ENCODE measurements around the gene ROR1.

ROR1 gene

DNA sequence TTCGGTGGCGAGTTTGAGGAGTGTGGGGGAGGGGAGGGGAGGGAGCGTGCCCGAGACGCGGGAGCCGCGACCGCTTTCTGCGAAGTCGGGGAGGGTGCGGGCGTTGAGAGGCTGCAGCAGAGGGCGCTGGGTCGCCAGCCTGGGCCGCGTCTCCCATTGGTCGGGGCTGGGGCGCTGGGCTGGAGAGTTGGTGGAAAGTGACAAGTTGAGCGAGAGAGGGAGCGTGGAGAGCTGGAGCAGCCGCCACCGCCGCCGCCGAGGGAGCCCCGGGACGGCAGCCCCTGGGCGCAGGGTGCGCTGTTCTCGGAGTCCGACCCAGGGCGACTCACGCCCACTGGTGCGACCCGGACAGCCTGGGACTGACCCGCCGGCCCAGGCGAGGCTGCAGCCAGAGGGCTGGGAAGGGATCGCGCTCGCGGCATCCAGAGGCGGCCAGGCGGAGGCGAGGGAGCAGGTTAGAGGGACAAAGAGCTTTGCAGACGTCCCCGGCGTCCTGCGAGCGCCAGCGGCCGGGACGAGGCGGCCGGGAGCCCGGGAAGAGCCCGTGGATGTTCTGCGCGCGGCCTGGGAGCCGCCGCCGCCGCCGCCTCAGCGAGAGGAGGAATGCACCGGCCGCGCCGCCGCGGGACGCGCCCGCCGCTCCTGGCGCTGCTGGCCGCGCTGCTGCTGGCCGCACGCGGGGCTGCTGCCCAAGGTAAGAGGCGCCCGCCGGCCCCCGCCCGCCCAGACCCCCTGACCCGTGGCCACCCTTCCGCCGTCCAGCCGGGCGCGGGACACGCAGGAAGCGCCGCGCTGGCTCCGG lies at the start of gene ROR1:
TSS of gene ROR1 (plus strand) at position 203 of the 802 bp plus-strand sequence.
- FAIRE-seq (no peak), DNase-seq (ENCODE audit: low spot score) (peak; percentile 93)

- FAIRE-seq (no peak), DNase-seq (ENCODE audit: low spot score) (no peak)
Observed at GRCh38 chr1:63724375-63724899, 49.4 kb upstream of the ROR1 start.

DNA sequence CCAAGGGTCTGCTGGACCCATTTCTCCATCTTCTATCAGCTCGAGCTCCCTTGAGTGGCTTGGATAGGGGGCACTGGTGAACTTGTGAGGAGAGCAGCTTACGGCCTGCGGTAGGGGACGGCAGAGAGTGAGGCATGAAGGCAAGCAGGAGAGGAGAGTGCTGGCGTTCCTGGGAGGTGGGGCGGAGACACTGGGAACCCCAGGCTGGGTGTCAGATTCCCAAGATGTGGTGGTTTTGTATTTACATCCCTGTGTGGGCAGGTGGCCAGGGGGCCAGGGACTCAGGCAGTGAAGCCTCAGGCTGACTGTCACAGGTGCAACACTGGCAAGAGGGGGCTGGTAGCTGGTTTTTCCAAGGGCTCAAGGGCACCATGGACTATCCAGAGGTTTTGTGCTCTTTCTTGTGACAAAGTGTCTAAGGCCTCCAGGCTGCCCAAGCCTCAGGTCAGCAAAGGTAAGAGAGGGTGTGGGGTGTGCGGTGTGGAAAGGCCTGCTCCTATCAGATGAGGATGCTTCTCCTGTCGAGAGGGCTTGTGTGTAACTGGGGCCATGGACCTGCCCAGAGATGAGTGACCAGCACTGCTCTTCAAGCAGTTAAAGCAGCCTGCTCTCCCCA lies 45.1 kb upstream of the ROR1 start:
- no peak for FAIRE-seq
- no peak for DNase-seq (ENCODE audit: low spot score)

DNA sequence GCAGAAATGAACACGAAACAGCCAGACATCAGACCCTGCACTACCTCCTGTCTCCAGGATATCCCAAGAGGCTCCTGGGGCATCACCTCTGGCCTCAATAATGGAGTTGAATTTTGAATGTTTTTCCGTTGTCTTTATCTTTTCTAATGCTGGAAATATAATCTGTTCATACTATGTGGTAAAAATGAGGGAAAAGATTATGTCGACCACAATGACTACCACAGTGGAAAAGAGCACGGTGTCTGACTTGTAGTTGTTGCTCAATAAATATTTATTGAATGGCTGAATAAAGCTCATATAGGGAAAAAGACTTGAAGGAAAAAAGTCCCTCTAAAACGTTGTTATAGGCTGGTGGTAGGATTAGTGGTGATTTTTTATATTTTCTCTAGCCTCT lies 44.6 kb upstream of the ROR1 start:
- DNase-seq (ENCODE audit: low spot score), result no peak
- FAIRE-seq, result no peak

- no peak for FAIRE-seq
- peak; percentile 24 for DNase-seq (ENCODE audit: low spot score)
Observed at GRCh38 chr1:63730211-63730610, 43.6 kb upstream of the ROR1 start.

DNA sequence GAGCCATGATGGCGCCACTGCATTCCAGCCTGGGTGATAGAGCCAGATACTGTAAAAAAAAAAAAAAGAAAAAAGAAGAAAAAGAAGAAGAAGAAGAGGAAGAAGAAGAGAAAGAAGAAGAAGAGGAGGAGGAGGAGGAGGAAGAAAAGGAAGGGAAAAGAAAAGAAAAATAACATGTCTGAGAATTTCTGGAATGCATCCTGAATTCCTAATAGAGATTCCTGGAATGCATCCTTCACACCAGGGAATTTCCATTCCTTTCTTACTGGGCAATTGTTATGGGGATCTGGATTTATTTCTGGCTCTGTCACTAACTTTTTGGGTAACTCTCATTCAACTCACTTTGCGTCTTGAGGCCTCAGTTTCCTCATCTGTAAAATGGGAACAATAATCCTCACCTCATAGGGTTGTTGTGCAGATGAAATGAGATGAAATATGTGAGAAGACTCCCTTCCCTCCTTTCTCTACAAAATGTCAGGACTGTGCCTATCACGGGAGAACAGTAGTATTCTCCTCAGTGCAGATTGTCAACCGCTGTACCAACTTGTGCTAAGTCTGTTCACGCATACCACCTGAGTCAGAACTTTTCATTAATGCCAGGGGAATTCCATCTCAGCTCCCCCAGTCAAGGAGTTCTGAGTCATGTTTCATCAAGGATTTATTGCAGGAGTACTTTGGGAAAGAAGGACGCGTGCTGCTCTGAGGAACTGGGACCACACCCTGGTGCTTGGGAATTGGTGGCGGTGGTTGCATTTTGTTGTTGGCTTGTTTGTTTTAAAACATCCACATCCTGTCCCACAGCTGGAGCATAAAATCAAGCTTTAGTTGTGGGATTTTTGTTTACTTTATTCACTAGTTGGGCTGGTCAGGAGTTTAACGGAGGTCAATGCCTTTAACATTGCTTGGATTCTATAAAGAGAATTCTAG lies 42.4 kb upstream of the ROR1 start:
- FAIRE-seq (peak; percentile 75), DNase-seq (ENCODE audit: low spot score) (peak; percentile 79)

- DNase-seq (ENCODE audit: low spot score), result no peak
- peak; percentile 70 for FAIRE-seq
Observed at GRCh38 chr1:63732666-63733065, 41.2 kb upstream of the ROR1 start.

GRCh38 chr1:63738772-63739171 lies 35.0 kb upstream of the ROR1 start:
- DNase-seq (ENCODE audit: low spot score) (no peak), FAIRE-seq (no peak)

- FAIRE-seq, result no peak
Observed at GRCh38 chr1:63739452-63739851, 34.4 kb upstream of the ROR1 start.

DNA sequence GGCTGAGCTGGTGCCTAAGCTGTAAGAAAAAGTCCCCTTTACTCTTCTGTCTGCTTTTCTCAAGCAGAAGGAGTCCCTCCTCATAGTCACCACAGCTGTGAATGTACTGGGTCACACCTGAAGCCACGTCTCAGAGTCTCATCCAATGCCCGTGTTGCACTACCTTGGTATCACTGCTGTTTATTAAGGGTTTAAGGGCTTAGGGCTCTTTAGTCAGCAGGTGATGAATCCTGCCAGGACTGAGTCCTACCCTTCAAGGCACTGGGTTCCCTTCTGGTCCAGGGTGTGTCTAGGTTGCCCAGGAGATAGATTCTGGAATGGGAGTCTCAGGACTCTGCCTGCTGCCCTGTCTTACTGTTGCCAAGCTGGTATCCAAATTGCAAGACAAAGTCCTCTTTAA lies 33.4 kb upstream of the ROR1 start:
- FAIRE-seq (no peak), DNase-seq (ENCODE audit: low spot score) (no peak)

More at GRCh38 chr1:63739452-63739851, 34.4 kb upstream of the ROR1 start:
- DNase-seq (ENCODE audit: low spot score), result no peak

DNA sequence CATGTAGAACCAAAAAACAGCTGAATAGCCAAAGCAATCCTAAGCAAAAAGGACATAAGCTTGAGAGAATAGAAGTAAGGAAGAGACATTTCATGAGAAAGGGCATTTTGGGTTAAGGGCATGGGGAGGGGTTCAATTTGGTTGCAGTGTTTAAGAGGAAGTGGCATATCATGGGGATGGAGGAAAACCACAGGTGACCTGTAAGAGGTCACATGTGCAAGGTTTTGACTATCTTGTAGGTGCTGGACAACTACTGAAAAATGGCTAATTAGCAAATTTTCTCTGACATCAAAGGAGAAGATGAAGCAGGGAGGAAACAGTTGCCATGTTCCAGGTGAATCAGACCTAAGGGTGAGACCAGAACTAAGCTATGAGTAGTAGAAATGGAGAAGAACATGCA lies 31.3 kb upstream of the ROR1 start:
- FAIRE-seq (no peak), DNase-seq (ENCODE audit: low spot score) (no peak)

- no peak for DNase-seq (ENCODE audit: low spot score)
- no peak for FAIRE-seq
Observed at GRCh38 chr1:63743781-63744180, 30.0 kb upstream of the ROR1 start.

DNA sequence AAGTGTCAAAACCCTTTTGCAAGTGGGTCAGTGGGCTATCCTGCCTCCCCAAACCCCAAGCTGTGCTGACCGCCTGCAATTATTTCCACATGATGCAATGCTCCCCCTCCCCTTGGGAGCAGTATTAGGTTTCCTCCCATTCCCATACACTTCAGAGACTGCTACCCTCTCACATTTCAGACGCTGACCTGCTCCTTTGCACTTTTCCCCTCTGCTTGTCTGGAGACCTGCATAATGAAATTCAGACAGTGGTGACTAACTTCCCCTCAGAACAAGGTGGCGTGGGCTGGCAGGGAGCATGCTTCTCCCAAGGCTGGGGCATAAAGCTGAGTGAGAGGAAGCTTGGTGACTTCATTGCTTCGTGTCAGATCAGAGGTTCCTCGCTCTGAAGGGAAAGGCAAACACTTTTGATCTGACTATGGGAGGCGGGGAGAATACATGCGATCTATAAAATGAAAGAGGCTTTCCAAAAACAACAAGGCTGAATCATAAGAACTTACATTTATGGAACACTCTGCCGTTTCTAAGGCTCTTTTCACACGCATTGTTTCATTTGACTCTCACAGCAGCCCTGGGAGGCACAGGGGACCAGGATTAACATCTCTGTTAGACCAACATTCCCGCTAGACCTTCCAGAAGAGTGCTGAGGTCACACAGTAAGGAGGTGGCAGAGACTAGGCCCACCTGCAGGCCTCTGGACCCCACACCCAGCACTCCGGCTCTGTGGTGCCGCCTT lies 27.5 kb upstream of the ROR1 start:
- DNase-seq (ENCODE audit: low spot score) (peak; percentile 60), FAIRE-seq (no peak)

- FAIRE-seq (no peak), DNase-seq (ENCODE audit: low spot score) (no peak)
Observed at GRCh38 chr1:63747445-63747844, 26.4 kb upstream of the ROR1 start.

DNA sequence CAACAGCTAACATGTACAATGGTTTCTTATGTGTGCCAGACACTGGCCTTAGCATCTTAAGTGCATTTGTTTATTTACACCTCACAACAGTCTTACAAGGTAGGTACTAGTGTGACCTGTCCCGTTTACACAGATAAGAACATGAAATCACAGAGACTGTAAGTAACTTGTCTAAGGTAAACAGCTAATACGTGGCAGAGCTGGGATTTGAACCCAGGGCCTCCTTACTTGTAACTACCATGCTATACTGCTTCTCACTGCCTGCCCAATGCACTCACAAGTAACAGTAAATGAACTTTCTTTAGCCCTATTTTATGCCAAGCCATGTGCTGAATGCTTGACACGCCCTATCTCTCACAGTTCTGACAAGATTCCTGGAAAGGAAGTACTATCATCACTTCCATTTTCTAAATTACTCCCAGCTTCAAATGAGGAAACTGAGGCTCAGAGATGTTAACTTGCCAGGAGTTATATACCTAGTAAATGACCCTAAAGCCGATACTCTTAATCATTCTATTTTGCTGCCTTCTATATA lies 25.7 kb upstream of the ROR1 start:
- FAIRE-seq (no peak), DNase-seq (ENCODE audit: low spot score) (no peak)

- no peak for FAIRE-seq
Observed at GRCh38 chr1:63748641-63749040, 25.2 kb upstream of the ROR1 start.

GRCh38 chr1:63750721-63751120 lies 23.1 kb upstream of the ROR1 start:
- DNase-seq (ENCODE audit: low spot score), result no peak
- FAIRE-seq, result no peak

More at GRCh38 chr1:63748641-63749040, 25.2 kb upstream of the ROR1 start:
- DNase-seq (ENCODE audit: low spot score), result no peak

- DNase-seq (ENCODE audit: low spot score) (no peak), FAIRE-seq (no peak)
Observed at GRCh38 chr1:63752176-63752575, 21.6 kb upstream of the ROR1 start.

DNA sequence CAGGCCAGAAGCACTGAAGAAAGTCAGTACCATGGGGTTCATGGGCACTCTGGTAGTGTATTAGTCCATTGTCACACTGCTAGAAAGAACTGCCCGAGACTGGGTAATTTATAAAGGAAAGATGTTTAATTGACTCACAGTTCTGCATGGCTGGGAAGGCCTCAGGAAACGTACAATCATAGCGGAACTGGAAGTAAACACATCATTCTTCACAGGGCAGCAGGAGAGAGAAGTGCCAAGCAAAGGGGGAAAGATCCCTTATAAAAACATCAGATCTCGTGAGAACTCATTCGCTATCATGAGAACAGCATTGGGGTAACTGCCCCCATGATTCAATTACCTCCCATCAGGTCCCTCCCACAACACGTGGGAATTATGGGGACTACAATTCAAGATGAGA lies 20.2 kb upstream of the ROR1 start:
- DNase-seq (ENCODE audit: low spot score) (no peak), FAIRE-seq (no peak)

DNA sequence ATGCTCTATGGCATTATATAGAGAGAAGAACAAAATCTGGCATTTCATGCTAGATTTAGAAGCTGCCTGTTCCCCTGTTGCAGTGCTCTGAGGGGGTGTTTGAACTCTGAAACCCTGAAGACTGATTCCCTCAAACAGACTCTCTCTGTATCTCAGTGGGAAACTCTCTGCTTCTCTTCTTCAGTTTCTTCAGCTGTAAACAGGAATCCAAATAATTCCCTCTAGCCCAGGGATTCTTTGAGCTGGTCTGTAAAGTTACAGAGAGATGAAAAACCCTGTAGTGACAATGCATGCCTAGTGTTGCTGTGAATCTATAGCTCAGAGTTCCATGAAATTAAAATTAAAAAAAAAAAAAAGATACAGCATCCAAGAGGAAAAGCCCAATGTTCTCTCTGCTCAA lies 17.0 kb upstream of the ROR1 start:
- DNase-seq (ENCODE audit: low spot score) (no peak), FAIRE-seq (no peak)

- FAIRE-seq, result no peak
- DNase-seq (ENCODE audit: low spot score), result no peak
Observed at GRCh38 chr1:63757334-63757733, 16.5 kb upstream of the ROR1 start.
